ENCODE data around the gene ADAM19. TPM values are rescaled to one million over a fixed set of nuclear protein-coding genes. Genes with fewer than 3 reads are reported as not detected.

The ADAM19 gene, protein sequence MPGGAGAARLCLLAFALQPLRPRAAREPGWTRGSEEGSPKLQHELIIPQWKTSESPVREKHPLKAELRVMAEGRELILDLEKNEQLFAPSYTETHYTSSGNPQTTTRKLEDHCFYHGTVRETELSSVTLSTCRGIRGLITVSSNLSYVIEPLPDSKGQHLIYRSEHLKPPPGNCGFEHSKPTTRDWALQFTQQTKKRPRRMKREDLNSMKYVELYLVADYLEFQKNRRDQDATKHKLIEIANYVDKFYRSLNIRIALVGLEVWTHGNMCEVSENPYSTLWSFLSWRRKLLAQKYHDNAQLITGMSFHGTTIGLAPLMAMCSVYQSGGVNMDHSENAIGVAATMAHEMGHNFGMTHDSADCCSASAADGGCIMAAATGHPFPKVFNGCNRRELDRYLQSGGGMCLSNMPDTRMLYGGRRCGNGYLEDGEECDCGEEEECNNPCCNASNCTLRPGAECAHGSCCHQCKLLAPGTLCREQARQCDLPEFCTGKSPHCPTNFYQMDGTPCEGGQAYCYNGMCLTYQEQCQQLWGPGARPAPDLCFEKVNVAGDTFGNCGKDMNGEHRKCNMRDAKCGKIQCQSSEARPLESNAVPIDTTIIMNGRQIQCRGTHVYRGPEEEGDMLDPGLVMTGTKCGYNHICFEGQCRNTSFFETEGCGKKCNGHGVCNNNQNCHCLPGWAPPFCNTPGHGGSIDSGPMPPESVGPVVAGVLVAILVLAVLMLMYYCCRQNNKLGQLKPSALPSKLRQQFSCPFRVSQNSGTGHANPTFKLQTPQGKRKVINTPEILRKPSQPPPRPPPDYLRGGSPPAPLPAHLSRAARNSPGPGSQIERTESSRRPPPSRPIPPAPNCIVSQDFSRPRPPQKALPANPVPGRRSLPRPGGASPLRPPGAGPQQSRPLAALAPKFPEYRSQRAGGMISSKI
- polyA plus RNA-seq: 1 to 10 TPM in 2 of 4 donors, under 1 TPM in 2; 0.67 to 6.5 (median 2.2) TPM
- long read RNA-seq, donor 1: 0 reads
- long read RNA-seq, donor 2: 0 reads
- long read RNA-seq, donor 3: 0 reads
- long read RNA-seq, donor 4: 0 reads
- long read RNA-seq, donor 5: 0 reads
- long read RNA-seq, donor 6: 0 reads
- long read RNA-seq, donor 7, full-length matches to known transcripts: 4 of 4 reads
- long read RNA-seq, donor 7, partial matches to known transcripts: 0 of 4 reads
- long read RNA-seq, donor 7, other reads (novel, unspliced or antisense): 0 of 4 reads
- long read RNA-seq, donor 8: 0 reads
- long read RNA-seq, donor 9: 0 reads
- long read RNA-seq, donor 10, full-length matches to known transcripts: 1 of 19 reads
- long read RNA-seq, donor 10, partial matches to known transcripts: 18 of 19 reads
- long read RNA-seq, donor 10, other reads (novel, unspliced or antisense): 0 of 19 reads

DNA sequence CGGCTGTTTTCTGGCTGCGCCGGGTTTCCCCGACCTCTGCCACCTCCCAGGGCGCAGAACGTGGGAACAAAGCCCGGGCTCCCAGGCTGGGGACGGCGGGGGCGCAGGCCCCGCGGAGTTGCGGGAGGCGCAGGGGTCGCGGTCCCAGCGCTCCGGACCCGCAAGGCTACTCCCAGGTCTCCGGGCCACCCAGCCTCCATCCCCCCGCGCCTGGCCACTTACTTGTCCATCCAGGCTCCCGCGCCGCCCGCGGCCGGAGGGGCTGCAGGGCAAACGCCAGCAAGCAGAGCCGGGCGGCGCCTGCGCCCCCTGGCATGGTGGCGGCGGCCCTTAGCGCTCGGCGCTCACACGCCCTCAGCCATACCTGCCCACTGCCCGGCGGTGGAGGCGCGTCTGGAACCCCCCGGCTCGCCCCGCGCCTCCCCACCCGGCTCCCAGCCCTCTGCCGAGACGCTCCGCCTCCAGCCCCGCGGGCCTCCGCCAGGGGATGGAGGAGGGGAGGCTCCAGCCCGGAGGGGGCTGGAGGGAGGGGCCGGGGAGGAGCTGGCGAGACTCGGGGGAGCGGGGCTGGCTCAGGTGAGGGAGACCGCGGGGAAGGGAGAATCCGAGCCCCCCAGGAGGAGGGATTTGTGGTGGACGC lies at the start of gene ADAM19:
TSS of gene ADAM19 (minus strand) at position 395 of the 640 bp plus-strand sequence. CDS start at position 316, 79 bp downstream.
- 1% methylated on average over 35 to 63 of the region's 63 CpGs for WGBS, 3 donors
- Histone ChIP-seq H3K36me3 (ENCODE audit: control insufficient read depth in 3 of 3, insufficient read depth in 2 of 3, low read depth in 1 of 3, low read length in 3 of 3) (no peaks in the 10 kb centered on the region), H3K9me3 (ENCODE audit: control insufficient read depth in 2 of 2, insufficient read depth in 1 of 2, low read depth in 1 of 2, low read length in 1 of 2) (no peaks in the 10 kb centered on the region), H3K4me1 (ENCODE audit: control insufficient read depth in 3 of 3, insufficient read depth in 2 of 3, low read depth in 1 of 3, low read length in 2 of 3) (peaks cover 0 to 9% (median 0%) of the 10 kb centered on the region in 3 donors), H3K27ac (ENCODE audit: low read depth in 1 of 3, low read length in 2 of 3) (peak within 1 kb of the TSS; percentile 37 to 89 (median 44)), H3K27me3 (ENCODE audit: control insufficient read depth in 3 of 3, insufficient read depth in 3 of 3, low read length in 3 of 3) (peaks cover 0 to 11% (median 4%) of the 10 kb centered on the region in 3 donors), H3K4me3 (ENCODE audit: low read depth in 1 of 3, low read length in 3 of 3) (peak within 1 kb of the TSS; percentile 44 to 84 (median 77))
- DNase-seq: peak in 1 of 2 donors; percentile 80
- FAIRE-seq: no peak

DNA sequence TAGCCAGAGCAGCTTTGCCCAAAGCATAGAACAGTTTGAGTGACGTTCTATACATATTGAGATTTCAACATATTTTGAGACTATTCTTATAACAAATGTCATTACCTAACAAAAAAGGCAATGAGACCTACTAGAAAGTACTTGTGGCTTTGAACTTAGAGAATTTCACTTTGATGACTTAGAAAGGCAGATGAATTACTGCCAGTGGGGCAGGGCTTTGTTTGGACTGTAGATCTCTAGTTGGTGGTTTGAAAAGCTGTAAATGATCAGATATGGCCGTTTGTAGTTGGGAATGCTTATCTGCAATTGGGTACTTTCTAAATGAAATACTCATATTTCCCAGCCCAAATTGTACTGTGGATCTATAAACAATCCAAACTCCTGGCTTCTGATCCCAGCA lies 48.6 kb upstream of the ADAM19 start:
- Histone ChIP-seq H3K27me3 (ENCODE audit: control insufficient read depth in 3 of 3, insufficient read depth in 3 of 3, low read length in 3 of 3) (no peaks in the 10 kb centered on the region), H3K4me3 (ENCODE audit: low read depth in 1 of 3, low read length in 3 of 3) (no peak overlapping the region), H3K4me1 (ENCODE audit: control insufficient read depth in 3 of 3, insufficient read depth in 2 of 3, low read depth in 1 of 3, low read length in 2 of 3) (no peaks in the 10 kb centered on the region), H3K27ac (ENCODE audit: low read depth in 1 of 3, low read length in 2 of 3) (no peak overlapping the region), H3K36me3 (ENCODE audit: control insufficient read depth in 3 of 3, insufficient read depth in 2 of 3, low read depth in 1 of 3, low read length in 3 of 3) (no peaks in the 10 kb centered on the region), H3K9me3 (ENCODE audit: control insufficient read depth in 2 of 2, insufficient read depth in 1 of 2, low read depth in 1 of 2, low read length in 1 of 2) (no peaks in the 10 kb centered on the region)
- DNase-seq: peak in 1 of 2 donors; percentile 30
- WGBS, 3 donors: 18 to 37% (median 27%) methylated on average over 2 of the region's 2 CpGs
- no peak for FAIRE-seq

DNA sequence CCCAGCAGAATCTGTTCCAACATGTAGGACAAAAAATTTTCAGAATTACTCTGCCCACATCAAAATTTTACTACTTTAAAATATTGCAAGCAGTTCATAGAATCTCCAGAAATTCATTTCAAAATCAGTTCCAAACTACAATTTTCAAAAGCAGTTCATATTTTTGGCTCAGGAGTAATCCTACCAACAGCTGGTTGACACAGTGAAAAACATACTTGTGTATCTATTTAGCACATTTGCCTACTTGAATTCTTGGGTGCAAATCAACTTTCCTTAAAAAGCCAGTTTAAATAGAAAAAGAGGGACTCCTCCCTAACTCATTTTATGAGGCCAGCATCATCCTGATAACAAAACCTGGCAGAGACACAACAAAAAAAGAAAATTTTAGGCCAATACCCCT lies 45.2 kb upstream of the ADAM19 start:
- H3K9me3 ChIP-seq (ENCODE audit: control insufficient read depth in 2 of 2, insufficient read depth in 1 of 2, low read depth in 1 of 2, low read length in 1 of 2): no peaks in the 10 kb centered on the region
- FAIRE-seq (no peak), DNase-seq (no peak)
- H3K27ac ChIP-seq (ENCODE audit: low read depth in 1 of 3, low read length in 2 of 3): no peak overlapping the region
- no peaks in the 10 kb centered on the region for H3K4me1 ChIP-seq (ENCODE audit: control insufficient read depth in 3 of 3, insufficient read depth in 2 of 3, low read depth in 1 of 3, low read length in 2 of 3)
- H3K36me3 ChIP-seq (ENCODE audit: control insufficient read depth in 3 of 3, insufficient read depth in 2 of 3, low read depth in 1 of 3, low read length in 3 of 3): no peaks in the 10 kb centered on the region
- H3K4me3 ChIP-seq (ENCODE audit: low read depth in 1 of 3, low read length in 3 of 3): no peak overlapping the region
- no peaks in the 10 kb centered on the region for H3K27me3 ChIP-seq (ENCODE audit: control insufficient read depth in 3 of 3, insufficient read depth in 3 of 3, low read length in 3 of 3)

DNA sequence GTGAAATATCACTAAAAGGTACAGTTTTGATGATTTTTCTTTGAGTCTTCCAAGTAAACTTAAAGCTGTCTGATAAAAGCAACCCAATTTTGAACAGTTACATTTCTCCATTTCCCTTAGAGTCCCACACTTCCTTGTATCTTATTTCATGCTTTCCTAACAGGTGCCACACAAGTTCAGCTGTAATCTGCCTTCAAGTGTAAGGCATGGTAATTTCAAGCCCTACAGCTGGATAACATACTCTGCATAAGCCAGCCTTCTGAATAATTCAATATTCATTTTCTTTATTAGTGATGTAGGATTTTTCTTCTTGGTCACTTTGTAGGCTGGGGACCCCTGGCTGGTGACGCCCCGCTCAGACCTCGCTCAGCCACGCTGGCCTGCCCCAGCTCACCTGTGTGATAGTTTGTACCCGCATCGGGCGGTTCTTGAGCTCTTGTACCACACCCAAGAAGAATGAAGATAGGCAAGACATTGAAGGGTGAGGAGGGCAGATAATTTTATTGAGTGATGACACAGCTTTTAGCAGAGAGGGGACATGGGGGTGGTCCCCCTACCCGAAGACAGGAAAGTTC lies 42.7 kb upstream of the ADAM19 start:
- no peaks in the 10 kb centered on the region for H3K36me3 ChIP-seq (ENCODE audit: control insufficient read depth in 3 of 3, insufficient read depth in 2 of 3, low read depth in 1 of 3, low read length in 3 of 3)
- no peak for DNase-seq
- FAIRE-seq: no peak
- H3K27ac ChIP-seq (ENCODE audit: low read depth in 1 of 3, low read length in 2 of 3): no peak overlapping the region
- no peak overlapping the region for H3K4me3 ChIP-seq (ENCODE audit: low read depth in 1 of 3, low read length in 3 of 3)
- no peaks in the 10 kb centered on the region for H3K9me3 ChIP-seq (ENCODE audit: control insufficient read depth in 2 of 2, insufficient read depth in 1 of 2, low read depth in 1 of 2, low read length in 1 of 2)
- 94 to 95% (median 95%) methylated on average over 8 of the region's 8 CpGs for WGBS, 3 donors
- no peaks in the 10 kb centered on the region for H3K27me3 ChIP-seq (ENCODE audit: control insufficient read depth in 3 of 3, insufficient read depth in 3 of 3, low read length in 3 of 3)
- H3K4me1 ChIP-seq (ENCODE audit: control insufficient read depth in 3 of 3, insufficient read depth in 2 of 3, low read depth in 1 of 3, low read length in 2 of 3): peaks cover 0 to 5% (median 1%) of the 10 kb centered on the region in 3 donors

DNA sequence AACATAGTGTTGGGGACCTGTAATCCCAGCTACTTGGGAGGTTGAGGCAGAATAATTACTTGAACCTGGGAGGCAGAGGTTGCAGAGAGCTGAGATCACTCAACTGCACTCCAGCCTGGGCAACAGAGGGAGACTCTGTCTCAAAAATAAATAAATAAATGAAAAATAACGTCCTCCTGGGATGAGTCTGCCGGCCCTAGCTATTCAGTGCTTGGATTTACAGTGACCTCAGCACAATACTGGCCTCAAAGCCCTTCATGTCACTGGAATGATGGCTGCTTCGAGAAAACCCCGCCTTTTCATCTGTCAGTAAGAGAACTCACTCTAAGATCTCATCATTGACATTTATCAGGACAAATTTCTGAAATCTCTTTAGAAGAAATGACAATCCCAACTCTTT lies 41.2 kb upstream of the ADAM19 start:
- H3K4me1 ChIP-seq (ENCODE audit: control insufficient read depth in 3 of 3, insufficient read depth in 2 of 3, low read depth in 1 of 3, low read length in 2 of 3): peaks cover 0 to 12% (median 2%) of the 10 kb centered on the region in 3 donors
- H3K4me3 ChIP-seq (ENCODE audit: low read depth in 1 of 3, low read length in 3 of 3): no peak overlapping the region
- no peak for FAIRE-seq
- H3K27me3 ChIP-seq (ENCODE audit: control insufficient read depth in 3 of 3, insufficient read depth in 3 of 3, low read length in 3 of 3): no peaks in the 10 kb centered on the region
- no peak overlapping the region for H3K27ac ChIP-seq (ENCODE audit: low read depth in 1 of 3, low read length in 2 of 3)
- DNase-seq: no peak
- H3K36me3 ChIP-seq (ENCODE audit: control insufficient read depth in 3 of 3, insufficient read depth in 2 of 3, low read depth in 1 of 3, low read length in 3 of 3): no peaks in the 10 kb centered on the region
- 73 to 81% (median 75%) methylated on average over 4 of the region's 4 CpGs for WGBS, 3 donors
- H3K9me3 ChIP-seq (ENCODE audit: control insufficient read depth in 2 of 2, insufficient read depth in 1 of 2, low read depth in 1 of 2, low read length in 1 of 2): no peaks in the 10 kb centered on the region

DNA sequence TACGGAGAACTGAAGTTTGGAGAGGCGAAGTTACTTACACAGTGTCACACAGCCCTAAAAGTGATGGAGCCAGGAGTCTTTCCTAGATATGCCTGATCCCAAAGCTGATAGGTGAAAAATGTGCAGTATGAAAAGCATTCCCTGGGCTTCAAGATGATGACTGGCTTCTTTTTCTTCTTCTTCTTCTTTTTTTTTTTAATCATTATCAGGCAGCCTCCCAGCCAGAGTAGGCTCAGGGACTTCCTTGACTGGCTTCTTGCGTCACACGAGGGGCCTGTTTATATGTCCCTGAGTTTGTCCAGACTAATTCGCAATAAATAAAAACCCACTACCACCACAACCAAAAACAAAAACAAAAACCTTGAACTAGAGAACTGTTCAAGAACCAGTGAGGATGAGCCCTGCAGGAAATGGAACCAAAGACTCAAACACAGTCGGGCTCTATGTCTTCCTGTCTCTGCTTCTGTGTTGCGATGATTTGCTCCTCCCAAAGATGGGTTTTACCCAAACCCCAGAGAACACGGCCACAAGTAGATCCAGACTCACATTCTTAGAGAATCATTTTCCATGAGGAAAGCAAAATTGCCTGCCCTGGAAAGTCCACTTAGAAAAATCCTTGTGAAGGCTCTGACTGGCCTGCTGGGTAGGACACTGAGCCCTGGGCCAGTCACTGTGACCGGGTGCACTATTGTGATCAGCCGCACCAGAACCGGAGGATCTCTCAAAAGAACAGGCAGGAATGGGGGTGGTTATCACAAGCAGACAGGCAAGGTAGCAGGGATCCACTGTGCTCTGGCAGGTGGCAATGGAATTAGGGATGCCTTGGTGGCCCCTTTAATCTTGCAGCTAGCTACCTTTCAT lies 38.0 kb upstream of the ADAM19 start:
- Histone ChIP-seq H3K36me3 (ENCODE audit: control insufficient read depth in 3 of 3, insufficient read depth in 2 of 3, low read depth in 1 of 3, low read length in 3 of 3) (no peaks in the 10 kb centered on the region), H3K9me3 (ENCODE audit: control insufficient read depth in 2 of 2, insufficient read depth in 1 of 2, low read depth in 1 of 2, low read length in 1 of 2) (no peaks in the 10 kb centered on the region), H3K27ac (ENCODE audit: low read depth in 1 of 3, low read length in 2 of 3) (peak overlapping the region in 1 of 3 donors; percentile 86), H3K4me1 (ENCODE audit: control insufficient read depth in 3 of 3, insufficient read depth in 2 of 3, low read depth in 1 of 3, low read length in 2 of 3) (peaks cover 0 to 12% (median 2%) of the 10 kb centered on the region in 3 donors), H3K27me3 (ENCODE audit: control insufficient read depth in 3 of 3, insufficient read depth in 3 of 3, low read length in 3 of 3) (no peaks in the 10 kb centered on the region), H3K4me3 (ENCODE audit: low read depth in 1 of 3, low read length in 3 of 3) (no peak overlapping the region)
- peak; percentile 20 to 30 for DNase-seq
- FAIRE-seq: no peak
- whole genome bisulfite sequencing, 3 donors: 60 to 65% (median 64%) methylated on average over 11 of the region's 11 CpGs

DNA sequence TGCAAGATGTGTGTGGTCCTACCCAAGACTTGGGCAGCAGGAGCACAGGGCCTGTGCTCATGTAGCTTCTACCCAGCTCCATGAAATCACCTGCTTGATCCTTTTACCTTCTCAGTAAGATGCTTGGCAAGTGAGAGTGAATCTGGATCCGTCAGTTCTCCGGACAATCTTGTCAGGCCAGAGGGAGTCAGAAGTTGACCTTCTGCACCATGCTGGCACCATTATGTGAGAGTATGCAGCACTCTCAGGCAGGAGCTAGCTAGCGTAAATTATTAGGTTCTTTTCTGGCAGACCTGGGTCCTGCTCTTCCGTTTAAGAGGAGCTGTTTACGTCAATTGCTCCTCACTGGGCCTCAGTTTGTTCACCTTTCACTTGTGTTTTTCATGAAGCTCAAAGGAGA lies 37.0 kb upstream of the ADAM19 start:
- H3K9me3 ChIP-seq (ENCODE audit: control insufficient read depth in 2 of 2, insufficient read depth in 1 of 2, low read depth in 1 of 2, low read length in 1 of 2): no peaks in the 10 kb centered on the region
- H3K36me3 ChIP-seq (ENCODE audit: control insufficient read depth in 3 of 3, insufficient read depth in 2 of 3, low read depth in 1 of 3, low read length in 3 of 3): no peaks in the 10 kb centered on the region
- peaks cover 0 to 12% (median 2%) of the 10 kb centered on the region in 3 donors for H3K4me1 ChIP-seq (ENCODE audit: control insufficient read depth in 3 of 3, insufficient read depth in 2 of 3, low read depth in 1 of 3, low read length in 2 of 3)
- H3K27ac ChIP-seq (ENCODE audit: low read depth in 1 of 3, low read length in 2 of 3): peak overlapping the region in 1 of 3 donors; percentile 73
- DNase-seq (no peak), FAIRE-seq (no peak)
- 83 to 93% (median 89%) methylated on average over 5 of the region's 5 CpGs for WGBS, 3 donors
- H3K27me3 ChIP-seq (ENCODE audit: control insufficient read depth in 3 of 3, insufficient read depth in 3 of 3, low read length in 3 of 3): no peaks in the 10 kb centered on the region
- no peak overlapping the region for H3K4me3 ChIP-seq (ENCODE audit: low read depth in 1 of 3, low read length in 3 of 3)

All from small intestine (tissue), 16 donors.